Adrenal gland (tissue), 5 donors: Measurements from ENCODE around the gene CGB1.
"Not testable (repeated sequence)": the region's sequence is repeated elsewhere in the genome, so short reads cannot be mapped to it uniquely, and the experiment has no call there.

Source experiments
- CTCF ChIP-seq, 6 experiments: fragments of 450-650 bp in 4 of 6; fragments of 200-600 bp in 2 of 6; sonication (generic) in 1 of 6; IDR thresholded peaks; 1 replicate in 5 of 6; 2 replicates in 1 of 6; pipeline versions ENCODE4 v1.5.1 to v1.8.0; 2016 to 2021; ENCODE audit warnings: antibody characterized with exemption in 6 of 6, mild to moderate bottlenecking in 2 of 6, moderate library complexity in 1 of 6
- POLR2A ChIP-seq, 2 donors: fragments of 450-650 bp; IDR thresholded peaks; one replicate each; pipeline ENCODE4 v1.6.1; 2017; ENCODE audit warnings: antibody characterized with exemption in 2 of 2, mild to moderate bottlenecking in 2 of 2, moderate library complexity in 1 of 2
- donor health status: DM: no; HTN: no; CAD: no.

DNA sequence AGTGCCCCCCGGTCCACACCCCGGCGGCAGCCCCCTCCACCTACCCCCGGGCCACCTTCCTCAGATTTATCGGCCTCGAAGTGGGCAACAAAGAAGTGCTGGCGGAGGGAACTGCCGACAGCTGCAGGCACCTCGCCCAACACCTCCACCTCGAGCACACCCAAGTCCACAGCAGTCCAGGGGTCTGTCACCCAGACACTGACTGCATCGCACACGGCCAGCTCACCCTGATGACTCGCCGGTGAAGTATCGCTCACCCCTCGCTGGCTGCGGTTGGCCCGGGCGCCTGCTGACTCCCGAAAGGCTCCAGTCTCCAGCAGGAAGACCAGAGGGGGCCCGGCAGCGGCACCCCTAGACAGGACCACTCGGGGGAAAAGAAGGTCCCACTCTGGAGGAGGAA, 11.1 kb downstream of the CGB1 start:
- TF ChIP-seq POLR2A, CTCF (IDR thresholded peaks at IDR 0.05): not testable (repeated sequence)
